Naive thymus-derived CD4-positive, alpha-beta T cell (primary cell): ENCODE results near the gene CIAO2A. TPM values are rescaled to one million over a fixed set of nuclear protein-coding genes. Genes with fewer than 3 reads are reported as not detected.
"Not testable (repeated sequence)": the region's sequence is repeated elsewhere in the genome, so short reads cannot be mapped to it uniquely, and the experiment has no call there.

Experiments
- ATAC-seq: fragments of 150-1000 bp; cut with Tn5 transposase; 2 replicates; pipeline ENCODE4 v1.10.0; 2021; ENCODE audit warnings: mild to moderate bottlenecking, moderate library complexity
- CTCF ChIA-PET: fragments of 350-600 bp; sonication (Branson Sonifier 250); formaldehyde crosslinking; loops from one replicate; lab custom pipeline; 2021; ENCODE audit warnings: antibody characterized with exemption; lab: Charles Lee
- POLR2A ChIA-PET: fragments of 350-600 bp; sonication (Branson Sonifier 250); formaldehyde crosslinking; loops from one replicate; lab custom pipeline; 2021; ENCODE audit warnings: antibody characterized with exemption, inconsistent platforms; lab: Charles Lee
- DNase-seq, 9 donors: peaks; one replicate each; pipeline versions ENCODE4 v3.0.0 to v3.0.0-alpha.2; 2020 to 2022; ENCODE audit warnings: mixed read lengths in 1 of 9
- H3K27ac ChIP-seq: one replicate; pipeline ENCODE4 v1.7.0; 2013; ENCODE audit warnings: mild to moderate bottlenecking, low read depth, low read length, moderate library complexity
- H3K27me3 ChIP-seq, 2 donors: one replicate each; pipeline ENCODE4 v1.7.0; 2013; ENCODE audit warnings: low read length in 2 of 2, mild to moderate bottlenecking in 2 of 2, moderate library complexity in 2 of 2; ENCODE audit not compliant: control insufficient read depth in 2 of 2, insufficient read depth in 2 of 2
- H3K36me3 ChIP-seq, 3 experiments: 1 replicate in 2 of 3; 2 replicates in 1 of 3; pipeline ENCODE4 v1.7.0; 2013; ENCODE audit warnings: low read length in 3 of 3, mild to moderate bottlenecking in 3 of 3, moderate library complexity in 1 of 3; ENCODE audit not compliant: insufficient read depth in 3 of 3, control insufficient read depth in 2 of 3
- H3K4me1 ChIP-seq, 2 donors: one replicate each; pipeline ENCODE4 v1.7.0; 2013; ENCODE audit warnings: low read length in 2 of 2, mild to moderate bottlenecking in 2 of 2, moderate library complexity in 1 of 2; ENCODE audit not compliant: control insufficient read depth in 2 of 2, insufficient read depth in 2 of 2
- H3K4me3 ChIP-seq: 2 replicates; pipeline ENCODE4 v1.7.0; 2013; ENCODE audit warnings: mild to moderate bottlenecking, low read length
- H3K9me3 ChIP-seq, 3 experiments: 1 replicate in 2 of 3; 2 replicates in 1 of 3; pipeline ENCODE4 v1.7.0; 2013; ENCODE audit warnings: low read length in 3 of 3; ENCODE audit not compliant: control insufficient read depth in 2 of 3
- H3K27ac Mint-ChIP-seq, 9 donors: one replicate each; pipeline ENCODE4 v1.8.0; 2020 to 2022; ENCODE audit warnings: mixed read lengths in 9 of 9, mild to moderate bottlenecking in 8 of 9, moderate library complexity in 5 of 9, inconsistent platforms in 2 of 9
- H3K27me3 Mint-ChIP-seq, 5 donors: one replicate each; pipeline ENCODE4 v1.8.0; 2021 to 2022; ENCODE audit warnings: mixed read lengths in 5 of 5, mild to moderate bottlenecking in 1 of 5
- H3K36me3 Mint-ChIP-seq, 5 donors: one replicate each; pipeline ENCODE4 v1.8.0; 2020 to 2022; ENCODE audit warnings: mixed read lengths in 5 of 5, mild to moderate bottlenecking in 3 of 5, inconsistent platforms in 1 of 5
- H3K4me1 Mint-ChIP-seq, 7 donors: one replicate each; pipeline ENCODE4 v1.8.0; 2020 to 2022; ENCODE audit warnings: mixed read lengths in 7 of 7, mild to moderate bottlenecking in 3 of 7, inconsistent platforms in 1 of 7
- H3K4me3 Mint-ChIP-seq, 10 donors: one replicate each; pipeline ENCODE4 v1.8.0; 2020 to 2022; ENCODE audit warnings: mild to moderate bottlenecking in 10 of 10, mixed read lengths in 10 of 10, moderate library complexity in 6 of 10, inconsistent platforms in 2 of 10
- H3K9me3 Mint-ChIP-seq, 11 donors: one replicate each; pipeline ENCODE4 v1.8.0; 2020 to 2022; ENCODE audit warnings: mixed read lengths in 11 of 11, mild to moderate bottlenecking in 4 of 11, inconsistent platforms in 1 of 11, moderate library complexity in 1 of 11
- intact Hi-C, 2 donors: fragments of 100-400 bp; cut with micrococcal nuclease; formaldehyde crosslinking; loops; one replicate each; pipeline ENCODE4 v1.15.1; 2023
- polyA plus RNA-seq, 2 donors: library from polyadenylated mRNA; unstranded; fragments of 300-500 nt; fragmentation: Illumina TruSeq; gene quantifications; one replicate each; pipeline ENCODE4 v1.2.3, GENCODE V29; 2021
- total RNA-seq, 6 experiments: library from RNA in 5 of 6; stranded (reverse) in 5 of 6; gene quantifications; 1 replicate in 5 of 6; 2 replicates in 1 of 6; pipeline ENCODE4 v1.2.3 and lab custom pipeline; 2021 to 2026

The CIAO2A gene
- total and polyA plus RNA-seq, 7 experiments from 2014 or later, result 19.2 to 92.1 (median 32.9) TPM

DNA sequence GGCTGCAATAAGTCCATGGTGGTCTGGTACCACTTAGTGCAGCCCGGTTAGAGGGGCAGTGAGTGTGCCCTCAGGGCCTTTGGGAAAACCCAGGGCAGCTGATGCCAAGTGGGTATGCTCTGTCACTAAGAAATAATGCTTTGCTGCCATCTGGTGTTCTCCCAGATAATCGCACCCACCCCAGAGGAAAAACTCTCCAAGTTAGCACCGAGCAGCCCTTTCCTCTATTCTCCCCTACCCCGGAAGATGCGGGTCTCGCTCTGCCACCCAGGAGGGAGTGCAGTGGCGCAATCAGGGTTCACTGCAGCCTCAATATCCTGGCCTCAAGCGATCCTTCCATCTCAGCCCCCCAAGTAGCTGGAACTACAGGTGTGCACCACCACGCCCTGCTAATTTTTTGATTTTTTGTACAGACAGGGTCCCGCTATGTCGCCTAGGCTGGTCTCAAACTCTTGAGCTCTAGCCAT lies 26.0 kb downstream of the CIAO2A start:
- POLR2A ChIA-PET, result interaction anchor here (1.1 kb wide), 1 partner anchor 458 kb away, joined by 3 read pairs; no protein-coding TSS in a partner anchor
- ATAC-seq (peak; percentile 89), DNase-seq (peak; percentile 44 to 74 (median 63))
- Histone ChIP-seq H3K27me3 (no peaks in the 10 kb centered on the region), H3K27ac (no peak overlapping the region), H3K4me3 (no peak overlapping the region), H3K4me1 (peaks cover 0 to 3% of the 10 kb centered on the region in 2 donors), H3K36me3 (peaks cover 0 to 11% (median 0%) of the 10 kb centered on the region in 3 experiments), H3K9me3 (no peaks in the 10 kb centered on the region)
- H3K27ac Mint-ChIP-seq, result peak overlapping the region in 2 of 9 donors; percentile 19 to 36
- intact Hi-C loops, result loop anchor here (1.0 to 2.0 kb wide), 12 partner anchors 57 to 1019 kb away; no protein-coding TSS in a partner anchor
- no peaks in the 10 kb centered on the region for H3K27me3 Mint-ChIP-seq
- peaks cover 0 to 15% (median 4%) of the 10 kb centered on the region in 7 donors for H3K4me1 Mint-ChIP-seq
- no peaks in the 10 kb centered on the region for H3K9me3 Mint-ChIP-seq
- H3K4me3 Mint-ChIP-seq, result peak overlapping the region in 1 of 10 donors; percentile 33
- CTCF ChIA-PET, result interaction anchor here (0.6 to 6.3 kb wide), 25 partner anchors 11 to 1877 kb away, joined by 3 to 79 read pairs (median 4); partner anchors contain the start of gene DAPK2
- H3K36me3 Mint-ChIP-seq, result peaks cover 0 to 14% (median 4%) of the 10 kb centered on the region in 5 donors

DNA sequence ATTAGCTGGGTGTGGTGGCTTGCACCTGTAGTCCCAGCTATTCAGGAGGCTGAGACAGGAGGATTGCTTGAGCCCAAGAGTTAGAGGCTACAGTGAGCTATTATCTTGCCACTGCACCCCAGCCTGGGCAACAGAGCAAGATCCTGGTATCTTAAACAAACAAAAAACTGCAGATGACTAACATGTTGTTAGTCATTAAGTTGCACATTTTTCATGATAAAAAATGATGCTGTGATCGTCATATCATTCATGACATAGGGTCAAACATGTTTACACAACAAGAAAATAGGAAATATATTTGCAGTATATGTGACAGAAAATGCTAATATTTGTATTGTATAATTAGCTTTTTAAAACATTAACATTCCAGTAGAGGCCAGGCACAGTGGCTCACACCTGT lies 27.2 kb downstream of the CIAO2A start:
- peaks cover 0 to 4% (median 0%) of the 10 kb centered on the region in 5 donors for H3K36me3 Mint-ChIP-seq
- CTCF ChIA-PET, result interaction anchor here (0.6 to 6.3 kb wide), 12 partner anchors 8 to 972 kb away, joined by 3 to 79 read pairs (median 4); partner anchors contain the start of gene DAPK2
- no peak overlapping the region for H3K4me3 Mint-ChIP-seq

DNA sequence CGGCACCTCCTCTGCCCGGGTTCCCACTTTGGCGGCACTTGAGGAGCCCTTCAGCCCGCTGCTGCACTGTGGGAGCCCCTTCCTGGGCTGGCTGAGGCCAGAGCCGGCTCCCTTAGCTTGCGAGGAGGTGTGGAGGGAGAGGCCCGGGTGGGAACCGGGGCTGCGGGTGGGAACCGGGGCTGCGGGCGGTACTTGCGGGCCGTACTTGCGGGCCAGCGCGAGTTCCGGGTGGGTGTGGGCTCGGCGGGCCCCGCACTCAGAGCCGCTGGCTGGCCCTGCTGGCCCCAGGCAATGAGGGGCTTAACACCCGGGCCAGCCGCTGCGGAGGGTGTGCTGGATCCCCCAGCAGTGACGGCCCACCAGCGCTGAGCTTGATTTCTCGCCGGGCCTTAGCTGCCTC lies 32.9 kb downstream of the CIAO2A start:
- Histone ChIP-seq H3K9me3 (no peaks in the 10 kb centered on the region), H3K4me3 (no peak overlapping the region), H3K36me3 (no peaks in the 10 kb centered on the region), H3K4me1 (no peaks in the 10 kb centered on the region), H3K27me3 (no peaks in the 10 kb centered on the region), H3K27ac (no peak overlapping the region)
- no peak overlapping the region for H3K27ac Mint-ChIP-seq
- DNase-seq, result no peak
- ChIA-PET CTCF (no interaction called here), POLR2A (no interaction called here)
- H3K36me3 Mint-ChIP-seq, result no peaks in the 10 kb centered on the region
- intact Hi-C loops, result no loop called here
- no peaks in the 10 kb centered on the region for H3K4me1 Mint-ChIP-seq
- no peak for ATAC-seq
- no peak overlapping the region for H3K4me3 Mint-ChIP-seq
- H3K9me3 Mint-ChIP-seq, result no peaks in the 10 kb centered on the region
- peaks cover 0 to 2% (median 0%) of the 10 kb centered on the region in 5 donors for H3K27me3 Mint-ChIP-seq

More for the DNA sequence above, 27.2 kb downstream of the CIAO2A start:
- POLR2A ChIA-PET, result interaction anchor here (1.4 kb wide), 1 partner anchor 8 kb away, joined by 3 read pairs; no protein-coding TSS in a partner anchor
- Mint-ChIP-seq H3K9me3 (no peaks in the 10 kb centered on the region), H3K27me3 (no peaks in the 10 kb centered on the region), H3K4me1 (peaks cover 0 to 15% (median 4%) of the 10 kb centered on the region in 7 donors), H3K27ac (no peak overlapping the region)
- no peaks in the 10 kb centered on the region for H3K9me3 ChIP-seq
- no peak overlapping the region for H3K27ac ChIP-seq
- no peak for ATAC-seq
- no peaks in the 10 kb centered on the region for H3K27me3 ChIP-seq
- H3K4me3 ChIP-seq, result no peak overlapping the region
- peaks cover 0 to 3% of the 10 kb centered on the region in 2 donors for H3K4me1 ChIP-seq
- intact Hi-C loops, result loop anchor here (2.0 kb wide), 3 partner anchors 236 to 1018 kb away; no protein-coding TSS in a partner anchor
- H3K36me3 ChIP-seq, result peaks cover 0 to 4% (median 0%) of the 10 kb centered on the region in 3 experiments
- DNase-seq, result no peak

GRCh38 chr15:64059104-64059503 lies 34.5 kb downstream of the CIAO2A start:
- H3K4me3 Mint-ChIP-seq, H3K36me3 ChIP-seq, H3K4me3 ChIP-seq, intact Hi-C loops, H3K4me1 Mint-ChIP-seq, H3K9me3 ChIP-seq, H3K9me3 Mint-ChIP-seq, DNase-seq, POLR2A ChIA-PET, ATAC-seq, CTCF ChIA-PET, H3K36me3 Mint-ChIP-seq, H3K27ac Mint-ChIP-seq, H3K27ac ChIP-seq, H3K27me3 Mint-ChIP-seq, H3K4me1 ChIP-seq, H3K27me3 ChIP-seq: not testable (repeated sequence)

DNA sequence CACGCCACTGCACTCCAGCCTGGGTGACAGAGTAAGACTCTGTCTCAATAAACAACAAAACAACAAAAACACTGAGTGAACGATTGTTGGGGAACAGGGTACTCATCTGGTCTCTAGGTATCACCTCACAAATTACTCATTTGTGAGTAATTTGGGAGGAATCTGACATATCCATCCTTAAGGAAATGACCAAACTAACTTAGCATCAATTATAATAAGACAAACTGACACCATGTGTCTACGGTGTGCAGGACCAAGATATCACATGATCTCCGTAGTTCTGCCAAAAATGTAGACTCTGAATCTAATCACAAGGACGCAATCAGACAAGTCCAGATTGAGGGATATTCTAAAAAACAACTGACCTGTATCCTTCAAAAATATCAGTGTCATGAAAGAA lies 35.4 kb downstream of the CIAO2A start:
- POLR2A ChIA-PET, result no interaction called here
- Mint-ChIP-seq H3K27me3 (peaks cover 0 to 4% (median 0%) of the 10 kb centered on the region in 5 donors), H3K36me3 (no peaks in the 10 kb centered on the region), H3K27ac (no peak overlapping the region), H3K4me3 (no peak overlapping the region), H3K9me3 (no peaks in the 10 kb centered on the region), H3K4me1 (no peaks in the 10 kb centered on the region)
- H3K27me3 ChIP-seq, result no peaks in the 10 kb centered on the region
- intact Hi-C loops, result no loop called here
- ATAC-seq, result no peak
- CTCF ChIA-PET, result no interaction called here
- DNase-seq, result no peak
- H3K36me3 ChIP-seq, result no peaks in the 10 kb centered on the region
- H3K27ac ChIP-seq, result no peak overlapping the region
- no peaks in the 10 kb centered on the region for H3K4me1 ChIP-seq
- no peaks in the 10 kb centered on the region for H3K9me3 ChIP-seq
- H3K4me3 ChIP-seq, result no peak overlapping the region

DNA sequence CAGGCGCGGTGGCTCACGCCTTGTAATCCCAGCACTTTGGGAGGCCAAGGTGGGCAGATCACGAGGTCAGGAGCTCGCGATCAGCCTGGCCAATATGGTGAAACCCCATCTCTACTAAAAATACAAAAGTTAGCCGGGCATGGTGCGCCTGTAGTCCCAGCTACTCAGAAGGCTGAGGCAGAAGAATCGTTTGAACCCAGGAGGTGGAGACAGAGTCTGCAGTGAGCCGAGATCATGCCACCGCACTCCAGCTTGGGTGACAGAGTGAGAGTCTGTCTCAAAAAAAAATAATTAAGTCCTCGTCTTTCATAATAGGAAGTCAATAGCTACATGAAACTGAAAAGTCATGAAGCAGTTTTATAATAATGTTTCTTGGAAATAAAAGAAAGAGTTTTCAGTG lies 40.0 kb downstream of the CIAO2A start:
- H3K9me3 ChIP-seq, H3K36me3 Mint-ChIP-seq, H3K4me3 ChIP-seq, H3K4me1 ChIP-seq, H3K27ac ChIP-seq, H3K27me3 ChIP-seq, H3K36me3 ChIP-seq, ATAC-seq, H3K27ac Mint-ChIP-seq, DNase-seq, POLR2A ChIA-PET, H3K9me3 Mint-ChIP-seq, intact Hi-C loops, H3K27me3 Mint-ChIP-seq, H3K4me3 Mint-ChIP-seq: not testable (repeated sequence)
- H3K4me1 Mint-ChIP-seq, result peaks cover 0 to 16% (median 5%) of the 10 kb centered on the region in 7 donors
- CTCF ChIA-PET, result interaction anchor here (0.6 kb wide), 1 partner anchor 474 kb away, joined by 3 read pairs; no protein-coding TSS in a partner anchor
